Cardiac fibroblast (primary cell): ENCODE data around the gene C14orf132.

Source experiments
- DNase-seq, 2 donors: peaks; one replicate each; pipeline versions ENCODE4 v3.0.0 to v3.0.0-alpha.2; 2010; ENCODE audit warnings: low read depth in 2 of 2
- H3K4me3 ChIP-seq, 2 donors: replicated peaks in 1 of 2; 1 replicate in 1 of 2; 2 replicates in 1 of 2; pipeline ENCODE4 v1.5.1; 2011; ENCODE audit warnings: low read depth in 2 of 2, low read length in 2 of 2, mild to moderate bottlenecking in 2 of 2, moderate library complexity in 1 of 2
- CTCF ChIP-seq: IDR thresholded peaks from one replicate; pipeline ENCODE4 v1.5.1; 2011; ENCODE audit warnings: low read depth, mild to moderate bottlenecking, low read length, inconsistent platforms

The C14orf132 gene

GRCh38 chr14:96050482-96050881 is 11.3 kb downstream of the C14orf132 start:
- H3K4me3 ChIP-seq: no peak overlapping the region
- no peak for TF ChIP-seq CTCF

GRCh38 chr14:96051231-96051630 is 12.1 kb downstream of the C14orf132 start:
- DNase-seq: no peak
- no peak overlapping the region for H3K4me3 ChIP-seq
- no peak for TF ChIP-seq CTCF

More at GRCh38 chr14:96050482-96050881, 11.3 kb downstream of the C14orf132 start:
- DNase-seq: no peak

GRCh38 chr14:96051642-96052540 is 12.7 kb downstream of the C14orf132 start:
- no peak overlapping the region for H3K4me3 ChIP-seq
- TF ChIP-seq CTCF: no peak
- no peak for DNase-seq

- no peak overlapping the region for H3K4me3 ChIP-seq
- no peak for DNase-seq
- no peak for TF ChIP-seq CTCF
Measured at GRCh38 chr14:96052541-96053247, 13.5 kb downstream of the C14orf132 start.

GRCh38 chr14:96053248-96053599 is 14.1 kb downstream of the C14orf132 start:
- no peak overlapping the region for H3K4me3 ChIP-seq
- no peak for TF ChIP-seq CTCF
- DNase-seq: no peak

- H3K4me3 ChIP-seq: no peak overlapping the region
- no peak for TF ChIP-seq CTCF
- peak; percentile 93 to 94 for DNase-seq
Measured at GRCh38 chr14:96053600-96054381, 14.6 kb downstream of the C14orf132 start.
